ENCODE measurements around the gene ZNF784. TPM values are rescaled to one million over a fixed set of nuclear protein-coding genes. Genes with fewer than 3 reads are reported as not detected.

Gene ZNF784
- total and polyA plus RNA-seq, 2 experiments from 2014 or later = 1.3 to 3.0 TPM

GRCh38 chr19:55592391-55593090 lies 31.8 kb downstream of the ZNF784 start:
- 88 to 97% methylated on average over 26 to 73 of the region's 73 CpGs for WGBS, 2 experiments (ENCODE audit: low coverage in 1 of 2, low lambda C conversion rate in 2 of 2, missing lambda C conversion rate in 2 of 2)
- TF ChIP-seq EZH2 (IDR thresholded peaks at IDR 0.05; ENCODE audit: insufficient read depth, poor library complexity, severe bottlenecking) = no peak
- no peak for TF ChIP-seq EZH2phosphoT487 (IDR thresholded peaks at IDR 0.05; ENCODE audit: insufficient read depth, low read depth)
- Histone ChIP-seq H3F3A (ENCODE audit: insufficient read depth) (no peaks in the 10 kb centered on the region), H3K9me3 (ENCODE audit: low read depth) (no peaks in the 10 kb centered on the region), H2AFZ (no peak overlapping the region), H3K27me3 (replicated peaks; ENCODE audit: insufficient read depth) (no peaks in the 10 kb centered on the region), H3K9me2 (ENCODE audit: insufficient read depth) (no peaks in the 10 kb centered on the region), H3K27ac (no peak overlapping the region), H3K4me2 (ENCODE audit: unreplicated experiment) (no peak overlapping the region), H3K79me2 (ENCODE audit: insufficient read depth) (no peaks in the 10 kb centered on the region), H3K4me1 (ENCODE audit: insufficient read depth) (no peaks in the 10 kb centered on the region), H3K36me3 (ENCODE audit: low read depth) (no peaks in the 10 kb centered on the region), H4K20me1 (ENCODE audit: insufficient read depth) (no peaks in the 10 kb centered on the region), H3K4me3 (no peak overlapping the region), H3K9ac (no peak overlapping the region)
- no peak for DNase-seq
- in situ Hi-C loops (cut with MboI) = no loop called here

GRCh38 chr19:55591555-55591954 lies 32.8 kb downstream of the ZNF784 start:
- Histone ChIP-seq H3K27ac (no peak overlapping the region), H3K79me2 (ENCODE audit: insufficient read depth) (no peaks in the 10 kb centered on the region), H3F3A (ENCODE audit: insufficient read depth) (no peaks in the 10 kb centered on the region), H3K4me3 (no peak overlapping the region), H3K36me3 (ENCODE audit: low read depth) (no peaks in the 10 kb centered on the region), H2AFZ (no peak overlapping the region), H3K4me1 (ENCODE audit: insufficient read depth) (no peaks in the 10 kb centered on the region), H3K27me3 (replicated peaks; ENCODE audit: insufficient read depth) (no peaks in the 10 kb centered on the region), H3K9me2 (ENCODE audit: insufficient read depth) (no peaks in the 10 kb centered on the region), H3K9me3 (ENCODE audit: low read depth) (no peaks in the 10 kb centered on the region), H3K9ac (no peak overlapping the region), H3K4me2 (ENCODE audit: unreplicated experiment) (no peak overlapping the region), H4K20me1 (ENCODE audit: insufficient read depth) (no peaks in the 10 kb centered on the region)
- no peak for DNase-seq
- no peak for TF ChIP-seq EZH2 (IDR thresholded peaks at IDR 0.05; ENCODE audit: insufficient read depth, poor library complexity, severe bottlenecking)
- TF ChIP-seq EZH2phosphoT487 (IDR thresholded peaks at IDR 0.05; ENCODE audit: insufficient read depth, low read depth) = no peak
- in situ Hi-C loops (cut with MboI) = no loop called here
- 92 to 94% methylated on average over 10 of the region's 10 CpGs for WGBS, 2 experiments (ENCODE audit: low coverage in 1 of 2, low lambda C conversion rate in 2 of 2, missing lambda C conversion rate in 2 of 2)

DNA sequence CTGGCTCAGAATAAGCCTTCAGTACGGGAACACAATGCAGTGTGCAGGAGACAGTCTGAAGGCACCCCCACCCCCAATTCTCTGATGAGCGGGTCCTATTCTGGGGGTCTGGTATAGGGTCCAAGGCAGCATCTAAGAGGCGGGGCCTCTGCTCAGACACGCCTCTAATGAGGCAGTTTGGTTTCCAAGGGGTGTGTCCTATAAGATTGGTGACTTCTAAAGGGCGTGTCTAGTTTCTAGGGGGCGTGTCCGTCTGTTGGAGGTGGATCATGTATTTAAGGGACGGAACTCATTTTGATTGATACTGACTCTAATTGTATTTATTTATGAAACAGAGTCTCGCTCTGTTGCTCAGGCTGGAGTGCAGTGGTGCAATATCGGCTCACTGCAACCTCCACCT lies 33.7 kb downstream of the ZNF784 start:
- no peak overlapping the region for H3K27ac ChIP-seq
- WGBS, 2 experiments (ENCODE audit: low coverage in 1 of 2, low lambda C conversion rate in 2 of 2, missing lambda C conversion rate in 2 of 2) = 59 to 65% methylated on average over 10 of the region's 10 CpGs

DNA sequence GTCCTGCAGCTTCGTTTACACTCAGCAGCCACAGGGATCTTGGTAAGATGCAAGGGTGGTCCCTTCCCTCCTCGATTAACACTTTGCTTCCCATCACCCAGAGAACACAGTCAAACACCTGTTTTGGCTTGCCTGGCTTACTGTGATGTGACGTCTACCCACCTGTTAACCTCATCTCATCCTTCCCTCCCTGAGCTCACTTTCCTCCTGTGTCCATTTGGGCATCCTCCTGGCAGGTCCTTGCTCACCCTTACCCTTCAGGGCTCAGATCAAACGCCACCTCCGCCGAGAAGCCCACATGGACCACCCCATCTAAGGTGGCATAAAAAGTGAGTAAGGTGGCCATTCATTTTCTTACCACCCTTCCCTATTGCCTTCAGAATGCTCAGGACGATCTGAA lies 34.3 kb downstream of the ZNF784 start:
- TF ChIP-seq EZH2phosphoT487 (IDR thresholded peaks at IDR 0.05; ENCODE audit: insufficient read depth, low read depth) (no peak), EZH2 (IDR thresholded peaks at IDR 0.05; ENCODE audit: insufficient read depth, poor library complexity, severe bottlenecking) (no peak)
- H3K4me2 ChIP-seq (ENCODE audit: unreplicated experiment) = no peak overlapping the region
- H4K20me1 ChIP-seq (ENCODE audit: insufficient read depth) = no peaks in the 10 kb centered on the region
- no peak overlapping the region for H3K27ac ChIP-seq
- in situ Hi-C loops (cut with MboI) = no loop called here
- no peak for DNase-seq
- peaks cover 3% of the 10 kb centered on the region; the same call in 1 of the 2 replicates for H3F3A ChIP-seq (ENCODE audit: insufficient read depth)
- H2AFZ ChIP-seq = no peak overlapping the region
- no peaks in the 10 kb centered on the region for H3K36me3 ChIP-seq (ENCODE audit: low read depth)
- H3K4me3 ChIP-seq = no peak overlapping the region
- H3K9ac ChIP-seq = no peak overlapping the region
- no peaks in the 10 kb centered on the region for H3K9me2 ChIP-seq (ENCODE audit: insufficient read depth)
- no peaks in the 10 kb centered on the region for H3K4me1 ChIP-seq (ENCODE audit: insufficient read depth)
- 36 to 37% methylated on average over 7 of the region's 7 CpGs for WGBS, 2 experiments (ENCODE audit: low coverage in 1 of 2, low lambda C conversion rate in 2 of 2, missing lambda C conversion rate in 2 of 2)
- no peaks in the 10 kb centered on the region for H3K79me2 ChIP-seq (ENCODE audit: insufficient read depth)
- no peaks in the 10 kb centered on the region for H3K27me3 ChIP-seq (replicated peaks; ENCODE audit: insufficient read depth)
- H3K9me3 ChIP-seq (ENCODE audit: low read depth) = no peaks in the 10 kb centered on the region

More for the DNA sequence above, 33.7 kb downstream of the ZNF784 start:
- H3K9me2 ChIP-seq (ENCODE audit: insufficient read depth) = no peaks in the 10 kb centered on the region
- no peaks in the 10 kb centered on the region for H3K79me2 ChIP-seq (ENCODE audit: insufficient read depth)
- H3K27me3 ChIP-seq (replicated peaks; ENCODE audit: insufficient read depth) = no peaks in the 10 kb centered on the region
- H3K9me3 ChIP-seq (ENCODE audit: low read depth) = no peaks in the 10 kb centered on the region
- no peak for TF ChIP-seq EZH2 (IDR thresholded peaks at IDR 0.05; ENCODE audit: insufficient read depth, poor library complexity, severe bottlenecking)
- TF ChIP-seq EZH2phosphoT487 (IDR thresholded peaks at IDR 0.05; ENCODE audit: insufficient read depth, low read depth) = no peak
- no peaks in the 10 kb centered on the region for H3K4me1 ChIP-seq (ENCODE audit: insufficient read depth)
- no peaks in the 10 kb centered on the region for H3K36me3 ChIP-seq (ENCODE audit: low read depth)
- no peaks in the 10 kb centered on the region for H3F3A ChIP-seq (ENCODE audit: insufficient read depth)
- no peak overlapping the region for H3K9ac ChIP-seq
- peak; percentile 53 for DNase-seq
- H2AFZ ChIP-seq = no peak overlapping the region
- no peak overlapping the region for H3K4me2 ChIP-seq (ENCODE audit: unreplicated experiment)
- no peak overlapping the region for H3K4me3 ChIP-seq
- no peaks in the 10 kb centered on the region for H4K20me1 ChIP-seq (ENCODE audit: insufficient read depth)
- in situ Hi-C loops (cut with MboI) = no loop called here
